ENCODE data around the gene CPOX.

The CPOX gene

DNA sequence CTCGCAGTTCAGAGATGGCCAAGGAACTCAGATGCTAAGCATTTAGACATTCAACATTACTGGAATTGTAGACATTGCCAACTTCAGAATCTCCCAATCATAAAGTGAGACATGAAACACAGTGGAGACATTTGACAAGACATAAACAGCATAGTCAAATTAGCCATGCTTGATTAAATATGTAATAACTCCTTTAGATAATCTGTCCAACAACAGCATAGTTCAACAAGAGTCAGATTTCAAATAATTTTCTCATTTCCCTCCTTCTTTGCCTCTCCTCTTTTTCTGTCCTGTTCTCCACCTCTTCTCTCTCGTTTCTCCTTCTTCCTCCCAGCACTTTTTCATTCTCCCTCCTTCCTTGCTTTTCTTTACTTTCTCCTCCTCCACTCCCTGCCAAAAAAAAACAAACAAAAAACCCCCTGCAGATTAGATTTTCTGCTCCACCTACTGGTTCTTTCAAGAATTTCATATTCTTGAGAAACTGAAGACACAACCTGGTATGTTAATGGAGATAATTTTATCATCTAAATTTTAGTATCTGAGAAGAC is 20.2 kb downstream of the CPOX start:
- no peak overlapping the region for H2AFZ ChIP-seq
- H3K9ac ChIP-seq, result no peak overlapping the region
- no peak overlapping the region for H3K27ac ChIP-seq
- no peaks in the 10 kb centered on the region for H3K36me3 ChIP-seq (ENCODE audit: control insufficient read depth, insufficient read depth, low read length)
- no peaks in the 10 kb centered on the region for H3K27me3 ChIP-seq (ENCODE audit: control insufficient read depth, insufficient read depth, low read length)
- no peaks in the 10 kb centered on the region for H3K4me1 ChIP-seq
- TF ChIP-seq CTCF (IDR thresholded peaks at IDR 0.05), result peak; percentile 8
- H3K4me2 ChIP-seq (ENCODE audit: low read length), result no peak overlapping the region
- H3K4me3 ChIP-seq (ENCODE audit: low read depth, low read length), result no peak overlapping the region
- H3K9me3 ChIP-seq (ENCODE audit: control insufficient read depth, low read length), result no peaks in the 10 kb centered on the region
- H3K79me2 ChIP-seq, result no peaks in the 10 kb centered on the region

- Histone ChIP-seq H3K9me3 (ENCODE audit: control insufficient read depth, low read length) (no peaks in the 10 kb centered on the region), H3K9ac (no peak overlapping the region), H3K4me3 (ENCODE audit: low read depth, low read length) (no peak overlapping the region), H3K79me2 (no peaks in the 10 kb centered on the region), H3K36me3 (ENCODE audit: control insufficient read depth, insufficient read depth, low read length) (no peaks in the 10 kb centered on the region), H3K27ac (no peak overlapping the region), H2AFZ (no peak overlapping the region), H3K4me1 (no peaks in the 10 kb centered on the region), H3K4me2 (ENCODE audit: low read length) (no peak overlapping the region), H3K27me3 (ENCODE audit: control insufficient read depth, insufficient read depth, low read length) (no peaks in the 10 kb centered on the region)
- no peak for TF ChIP-seq CTCF (IDR thresholded peaks at IDR 0.05)
These were observed 25.0 kb downstream of the CPOX start for GRCh38 chr3:98568402-98568801.

DNA sequence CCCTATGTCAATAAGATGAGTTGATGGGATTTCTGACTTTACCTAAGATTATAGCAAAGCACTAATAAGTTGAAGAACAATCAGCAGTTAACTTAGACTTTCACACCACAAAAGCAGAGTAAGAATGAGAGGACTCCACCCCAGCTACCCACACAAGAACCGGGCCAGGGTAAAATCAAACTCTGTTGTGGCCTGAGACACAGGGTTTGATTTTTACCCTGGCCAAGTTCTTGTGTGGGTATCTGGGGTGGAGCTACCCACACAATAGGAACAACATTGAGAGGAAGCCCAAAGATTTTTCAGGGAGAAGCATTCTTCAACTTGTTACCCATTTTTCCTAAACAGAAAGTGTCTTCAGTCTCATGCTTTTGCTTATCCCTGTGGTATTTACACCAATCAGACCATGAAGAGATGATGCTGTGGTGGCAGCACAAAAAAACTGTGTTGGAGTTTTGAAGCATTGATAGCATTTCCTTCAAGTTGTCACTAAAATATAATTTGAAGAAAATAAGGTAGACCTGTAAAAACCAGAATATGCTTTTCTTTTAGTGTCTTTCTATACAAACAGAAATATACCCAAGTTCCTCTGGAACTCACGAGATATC is 25.6 kb downstream of the CPOX start:
- no peaks in the 10 kb centered on the region for H3K79me2 ChIP-seq
- H3K9me3 ChIP-seq (ENCODE audit: control insufficient read depth, low read length), result no peaks in the 10 kb centered on the region
- no peaks in the 10 kb centered on the region for H3K27me3 ChIP-seq (ENCODE audit: control insufficient read depth, insufficient read depth, low read length)
- H3K9ac ChIP-seq, result no peak overlapping the region
- H3K27ac ChIP-seq, result no peak overlapping the region
- H2AFZ ChIP-seq, result no peak overlapping the region
- no peak overlapping the region for H3K4me3 ChIP-seq (ENCODE audit: low read depth, low read length)
- no peak overlapping the region for H3K4me2 ChIP-seq (ENCODE audit: low read length)
- TF ChIP-seq CTCF (IDR thresholded peaks at IDR 0.05), result no peak
- H3K4me1 ChIP-seq, result no peaks in the 10 kb centered on the region
- H3K36me3 ChIP-seq (ENCODE audit: control insufficient read depth, insufficient read depth, low read length), result no peaks in the 10 kb centered on the region

- Histone ChIP-seq H3K4me1 (no peaks in the 10 kb centered on the region), H3K9me3 (ENCODE audit: control insufficient read depth, low read length) (no peaks in the 10 kb centered on the region), H3K27me3 (ENCODE audit: control insufficient read depth, insufficient read depth, low read length) (no peaks in the 10 kb centered on the region), H2AFZ (no peak overlapping the region), H3K79me2 (no peaks in the 10 kb centered on the region), H3K27ac (no peak overlapping the region), H3K9ac (no peak overlapping the region), H3K4me3 (ENCODE audit: low read depth, low read length) (no peak overlapping the region), H3K4me2 (ENCODE audit: low read length) (no peak overlapping the region), H3K36me3 (ENCODE audit: control insufficient read depth, insufficient read depth, low read length) (no peaks in the 10 kb centered on the region)
- TF ChIP-seq CTCF (IDR thresholded peaks at IDR 0.05), result no peak
These were observed 27.6 kb downstream of the CPOX start for GRCh38 chr3:98565843-98566242.

DNA sequence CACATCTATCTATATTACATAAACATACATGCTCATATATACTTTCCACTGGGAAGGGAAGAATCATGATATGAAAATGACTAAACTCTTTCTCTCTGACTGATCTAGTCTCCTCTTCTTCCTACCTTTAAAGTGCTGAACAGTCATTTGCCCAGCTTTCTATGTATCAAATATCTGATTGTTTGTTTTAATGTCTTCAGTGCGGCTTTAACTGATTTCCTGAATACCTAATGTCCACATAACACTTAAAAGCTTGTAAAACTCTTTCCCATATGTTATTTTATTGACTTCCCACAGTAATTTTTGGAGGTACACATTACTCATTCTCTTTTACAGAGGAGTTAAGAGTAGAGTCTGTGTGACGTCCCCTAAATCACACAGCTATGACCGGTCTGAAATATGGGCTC is 28.2 kb downstream of the CPOX start:
- no peak for TF ChIP-seq CTCF (IDR thresholded peaks at IDR 0.05)
- no peak overlapping the region for H3K9ac ChIP-seq

More for the DNA sequence above, 28.2 kb downstream of the CPOX start:
- Histone ChIP-seq H3K79me2 (no peaks in the 10 kb centered on the region), H3K27me3 (ENCODE audit: control insufficient read depth, insufficient read depth, low read length) (no peaks in the 10 kb centered on the region), H3K4me1 (no peaks in the 10 kb centered on the region), H3K9me3 (ENCODE audit: control insufficient read depth, low read length) (no peaks in the 10 kb centered on the region), H3K4me3 (ENCODE audit: low read depth, low read length) (no peak overlapping the region), H3K27ac (no peak overlapping the region), H3K36me3 (ENCODE audit: control insufficient read depth, insufficient read depth, low read length) (no peaks in the 10 kb centered on the region), H3K4me2 (ENCODE audit: low read length) (no peak overlapping the region), H2AFZ (no peak overlapping the region)

Data from parathyroid adenoma (tissue), 2 donors.